ENCODE data around the gene TOGARAM2.
A peak's percentile ranks its signal among the peaks of the same experiment; 100 is the strongest.

TOGARAM2 gene

GRCh38 chr2:29009711-29010677, 28.9 kb downstream of the TOGARAM2 start:
- H3K27me3 ChIP-seq (ENCODE audit: insufficient read depth, insufficient read length), result no peaks in the 10 kb centered on the region
- peaks cover 9% of the 10 kb centered on the region; the same call in 1 of the 2 replicates for H3K9me3 ChIP-seq (ENCODE audit: insufficient read depth, low read length)
- H3K36me3 ChIP-seq (ENCODE audit: insufficient read depth, insufficient read length, low read length), result no peaks in the 10 kb centered on the region
- no peak for DNase-seq (ENCODE audit: low read depth, low spot score)
- peak overlapping the region; percentile 42 for H3K9ac ChIP-seq (ENCODE audit: insufficient read length, low read depth)
- peaks cover 32% of the 10 kb centered on the region for H3K4me1 ChIP-seq (ENCODE audit: insufficient read depth, insufficient read length)
- TF ChIP-seq SUZ12 (IDR thresholded peaks at IDR 0.05; ENCODE audit: extremely low read depth, insufficient read depth, insufficient read length) (no peak), YY1 (IDR thresholded peaks at IDR 0.05; ENCODE audit: insufficient read depth, insufficient read length) (no peak), ZNF274 (IDR thresholded peaks at IDR 0.05; ENCODE audit: low read depth, low read length) (no peak)
- H3K4me3 ChIP-seq (ENCODE audit: insufficient read length, low read depth), result no peak overlapping the region

GRCh38 chr2:29010946-29011345, 29.8 kb downstream of the TOGARAM2 start:
- H3K27me3 ChIP-seq (ENCODE audit: insufficient read depth, insufficient read length), result no peaks in the 10 kb centered on the region
- H3K9me3 ChIP-seq (ENCODE audit: insufficient read depth, low read length), result 0 out of 2 replicates have a peak, but pooled peaks cover under 1% of the 10 kb centered on the region
- no peak overlapping the region for H3K9ac ChIP-seq (ENCODE audit: insufficient read length, low read depth)
- no peaks in the 10 kb centered on the region for H3K36me3 ChIP-seq (ENCODE audit: insufficient read depth, insufficient read length, low read length)
- H3K4me3 ChIP-seq (ENCODE audit: insufficient read length, low read depth), result no peak overlapping the region
- TF ChIP-seq SUZ12 (IDR thresholded peaks at IDR 0.05; ENCODE audit: extremely low read depth, insufficient read depth, insufficient read length) (no peak), YY1 (IDR thresholded peaks at IDR 0.05; ENCODE audit: insufficient read depth, insufficient read length) (no peak), ZNF274 (IDR thresholded peaks at IDR 0.05; ENCODE audit: low read depth, low read length) (no peak)
- peaks cover 32% of the 10 kb centered on the region for H3K4me1 ChIP-seq (ENCODE audit: insufficient read depth, insufficient read length)
- no peak for DNase-seq (ENCODE audit: low read depth, low spot score)

GRCh38 chr2:29011418-29012060, 30.4 kb downstream of the TOGARAM2 start:
- TF ChIP-seq YY1 (IDR thresholded peaks at IDR 0.05; ENCODE audit: insufficient read depth, insufficient read length) (no peak), ZNF274 (IDR thresholded peaks at IDR 0.05; ENCODE audit: low read depth, low read length) (no peak)

GRCh38 chr2:29012211-29012681, 31.1 kb downstream of the TOGARAM2 start:
- DNase-seq (ENCODE audit: low read depth, low spot score), result no peak
- no peak overlapping the region for H3K9ac ChIP-seq (ENCODE audit: insufficient read length, low read depth)
- no peak for TF ChIP-seq YY1 (IDR thresholded peaks at IDR 0.05; ENCODE audit: insufficient read depth, insufficient read length)
- TF ChIP-seq SUZ12 (IDR thresholded peaks at IDR 0.05; ENCODE audit: extremely low read depth, insufficient read depth, insufficient read length), result no peak
- no peak for TF ChIP-seq ZNF274 (IDR thresholded peaks at IDR 0.05; ENCODE audit: low read depth, low read length)

More at GRCh38 chr2:29011418-29012060, 30.4 kb downstream of the TOGARAM2 start:
- H3K9ac ChIP-seq (ENCODE audit: insufficient read length, low read depth), result no peak overlapping the region
- H3K4me1 ChIP-seq (ENCODE audit: insufficient read depth, insufficient read length), result peaks cover 32% of the 10 kb centered on the region
- H3K27me3 ChIP-seq (ENCODE audit: insufficient read depth, insufficient read length), result no peaks in the 10 kb centered on the region
- no peak for DNase-seq (ENCODE audit: low read depth, low spot score)
- no peak overlapping the region for H3K4me3 ChIP-seq (ENCODE audit: insufficient read length, low read depth)
- no peaks in the 10 kb centered on the region for H3K9me3 ChIP-seq (ENCODE audit: insufficient read depth, low read length)
- H3K36me3 ChIP-seq (ENCODE audit: insufficient read depth, insufficient read length, low read length), result no peaks in the 10 kb centered on the region

GRCh38 chr2:29013057-29013780, 32.1 kb downstream of the TOGARAM2 start:
- no peaks in the 10 kb centered on the region for H3K9me3 ChIP-seq (ENCODE audit: insufficient read depth, low read length)
- H3K9ac ChIP-seq (ENCODE audit: insufficient read length, low read depth), result no peak overlapping the region
- no peak overlapping the region for H3K4me3 ChIP-seq (ENCODE audit: insufficient read length, low read depth)
- no peak for TF ChIP-seq ZNF274 (IDR thresholded peaks at IDR 0.05; ENCODE audit: low read depth, low read length)
- no peak for TF ChIP-seq YY1 (IDR thresholded peaks at IDR 0.05; ENCODE audit: insufficient read depth, insufficient read length)
- TF ChIP-seq SUZ12 (IDR thresholded peaks at IDR 0.05; ENCODE audit: extremely low read depth, insufficient read depth, insufficient read length), result no peak
- H3K4me1 ChIP-seq (ENCODE audit: insufficient read depth, insufficient read length), result peaks cover 32% of the 10 kb centered on the region
- H3K36me3 ChIP-seq (ENCODE audit: insufficient read depth, insufficient read length, low read length), result no peaks in the 10 kb centered on the region
- no peaks in the 10 kb centered on the region for H3K27me3 ChIP-seq (ENCODE audit: insufficient read depth, insufficient read length)
- no peak for DNase-seq (ENCODE audit: low read depth, low spot score)

More at GRCh38 chr2:29012211-29012681, 31.1 kb downstream of the TOGARAM2 start:
- Histone ChIP-seq H3K36me3 (ENCODE audit: insufficient read depth, insufficient read length, low read length) (no peaks in the 10 kb centered on the region), H3K4me1 (ENCODE audit: insufficient read depth, insufficient read length) (peaks cover 32% of the 10 kb centered on the region), H3K9me3 (ENCODE audit: insufficient read depth, low read length) (no peaks in the 10 kb centered on the region), H3K27me3 (ENCODE audit: insufficient read depth, insufficient read length) (no peaks in the 10 kb centered on the region), H3K4me3 (ENCODE audit: insufficient read length, low read depth) (no peak overlapping the region)

GRCh38 chr2:29014331-29014730, 33.2 kb downstream of the TOGARAM2 start:
- no peak for DNase-seq (ENCODE audit: low read depth, low spot score)
- H3K4me3 ChIP-seq (ENCODE audit: insufficient read length, low read depth), result no peak overlapping the region
- H3K9me3 ChIP-seq (ENCODE audit: insufficient read depth, low read length), result no peaks in the 10 kb centered on the region
- no peaks in the 10 kb centered on the region for H3K36me3 ChIP-seq (ENCODE audit: insufficient read depth, insufficient read length, low read length)
- peaks cover 28% of the 10 kb centered on the region for H3K4me1 ChIP-seq (ENCODE audit: insufficient read depth, insufficient read length)
- no peak for TF ChIP-seq ZNF274 (IDR thresholded peaks at IDR 0.05; ENCODE audit: low read depth, low read length)
- TF ChIP-seq YY1 (IDR thresholded peaks at IDR 0.05; ENCODE audit: insufficient read depth, insufficient read length), result no peak
- no peak for TF ChIP-seq SUZ12 (IDR thresholded peaks at IDR 0.05; ENCODE audit: extremely low read depth, insufficient read depth, insufficient read length)
- H3K27me3 ChIP-seq (ENCODE audit: insufficient read depth, insufficient read length), result no peaks in the 10 kb centered on the region
- no peak overlapping the region for H3K9ac ChIP-seq (ENCODE audit: insufficient read length, low read depth)
